ENCODE measurements around the gene MTFR1L. TPM values are rescaled to one million over a fixed set of nuclear protein-coding genes. Genes with fewer than 3 reads are reported as not detected.

Gene MTFR1L
- total RNA-seq, 2 experiments from 2014 or later = 35.3 to 43.4 TPM

- Histone ChIP-seq H3K4me2 (ENCODE audit: low read length) (no peak overlapping the region), H3K36me3 (ENCODE audit: insufficient read depth, low read length) (no peaks in the 10 kb centered on the region), H2AFZ (ENCODE audit: low read length) (no peak overlapping the region), H3K4me3 (ENCODE audit: low read depth, low read length, poor library complexity, severe bottlenecking) (no peak overlapping the region), H3K4me1 (ENCODE audit: insufficient read depth, low read length, poor library complexity, severe bottlenecking) (peaks cover 30% of the 10 kb centered on the region), H3K79me2 (ENCODE audit: insufficient read depth, low read depth, low read length) (no peaks in the 10 kb centered on the region), H3K27ac (ENCODE audit: low read depth, low read length, poor library complexity, severe bottlenecking) (no peak overlapping the region), H3K9me2 (ENCODE audit: insufficient read depth, low read length) (no peaks in the 10 kb centered on the region), H4K20me1 (ENCODE audit: insufficient read depth, low read length) (no peaks in the 10 kb centered on the region), H3K9me3 (ENCODE audit: low read length) (no peaks in the 10 kb centered on the region)
- intact Hi-C loops (cut with micrococcal nuclease; ENCODE audit: unreplicated experiment) = loop anchor here (5.0 kb wide), 1 partner anchor 163 kb away; the partner anchor contains the start of gene MAN1C1
- no peak for DNase-seq (ENCODE audit: low spot score)
- TF ChIP-seq CTCF (conservative IDR thresholded peaks at IDR 0.05; ENCODE audit: low read length) (no peak), EZH2phosphoT487 (IDR thresholded peaks at IDR 0.05; ENCODE audit: borderline replicate concordance, low read depth, low read length) (no peak)
- CTCF ChIA-PET (ENCODE audit: unreplicated experiment) = no interaction called here
- BruUV-seq (replicated peaks) = no TSS peak
- POLR2A ChIA-PET = interaction anchor here (0.8 to 1.0 kb wide), 2 partner anchors 22 to 58 kb away, joined by 3 to 4 read pairs; no protein-coding TSS in a partner anchor
Measured at GRCh38 chr1:25779894-25780293, 39.9 kb upstream of the MTFR1L start.

- Histone ChIP-seq H2AFZ (ENCODE audit: low read length) (no peak overlapping the region), H3K9me2 (ENCODE audit: insufficient read depth, low read length) (no peaks in the 10 kb centered on the region), H3K9me3 (ENCODE audit: low read length) (no peaks in the 10 kb centered on the region), H4K20me1 (ENCODE audit: insufficient read depth, low read length) (no peaks in the 10 kb centered on the region), H3K79me2 (ENCODE audit: insufficient read depth, low read depth, low read length) (no peaks in the 10 kb centered on the region), H3K27ac (ENCODE audit: low read depth, low read length, poor library complexity, severe bottlenecking) (no peak overlapping the region), H3K4me2 (ENCODE audit: low read length) (no peak overlapping the region), H3K36me3 (ENCODE audit: insufficient read depth, low read length) (no peaks in the 10 kb centered on the region), H3K4me1 (ENCODE audit: insufficient read depth, low read length, poor library complexity, severe bottlenecking) (peaks cover 23% of the 10 kb centered on the region), H3K4me3 (ENCODE audit: low read depth, low read length, poor library complexity, severe bottlenecking) (no peak overlapping the region)
- BruUV-seq (replicated peaks) = no TSS peak
- POLR2A ChIA-PET = interaction anchor here (0.8 to 1.0 kb wide), 2 partner anchors 21 to 59 kb away, joined by 3 to 4 read pairs; no protein-coding TSS in a partner anchor
- TF ChIP-seq EZH2phosphoT487 (IDR thresholded peaks at IDR 0.05; ENCODE audit: borderline replicate concordance, low read depth, low read length) = no peak
- no peak for TF ChIP-seq CTCF (conservative IDR thresholded peaks at IDR 0.05; ENCODE audit: low read length)
- CTCF ChIA-PET (ENCODE audit: unreplicated experiment) = no interaction called here
- intact Hi-C loops (cut with micrococcal nuclease; ENCODE audit: unreplicated experiment) = no loop called here
- no peak for DNase-seq (ENCODE audit: low spot score)
Measured at GRCh38 chr1:25780318-25781129, 39.2 kb upstream of the MTFR1L start.

- no peak overlapping the region for H3K27ac ChIP-seq (ENCODE audit: low read depth, low read length, poor library complexity, severe bottlenecking)
- no peaks in the 10 kb centered on the region for H4K20me1 ChIP-seq (ENCODE audit: insufficient read depth, low read length)
- peaks cover 19% of the 10 kb centered on the region for H3K4me1 ChIP-seq (ENCODE audit: insufficient read depth, low read length, poor library complexity, severe bottlenecking)
- H3K4me2 ChIP-seq (ENCODE audit: low read length) = no peak overlapping the region
- POLR2A ChIA-PET = no interaction called here
- no peak overlapping the region for H3K4me3 ChIP-seq (ENCODE audit: low read depth, low read length, poor library complexity, severe bottlenecking)
- H3K36me3 ChIP-seq (ENCODE audit: insufficient read depth, low read length) = no peaks in the 10 kb centered on the region
- TF ChIP-seq EZH2phosphoT487 (IDR thresholded peaks at IDR 0.05; ENCODE audit: borderline replicate concordance, low read depth, low read length) (no peak), CTCF (conservative IDR thresholded peaks at IDR 0.05; ENCODE audit: low read length) (no peak)
- no peaks in the 10 kb centered on the region for H3K79me2 ChIP-seq (ENCODE audit: insufficient read depth, low read depth, low read length)
- intact Hi-C loops (cut with micrococcal nuclease; ENCODE audit: unreplicated experiment) = no loop called here
- no peaks in the 10 kb centered on the region for H3K9me3 ChIP-seq (ENCODE audit: low read length)
- BruUV-seq (replicated peaks) = no TSS peak
- CTCF ChIA-PET (ENCODE audit: unreplicated experiment) = no interaction called here
- no peaks in the 10 kb centered on the region for H3K9me2 ChIP-seq (ENCODE audit: insufficient read depth, low read length)
- H2AFZ ChIP-seq (ENCODE audit: low read length) = no peak overlapping the region
- no peak for DNase-seq (ENCODE audit: low spot score)
Measured at GRCh38 chr1:25781130-25781433, 38.7 kb upstream of the MTFR1L start.

Data from OCI-LY7 (cell line).